ENCODE data around the gene ANKRD55. TPM values are rescaled to one million over a fixed set of nuclear protein-coding genes. Genes with fewer than 3 reads are reported as not detected.

ANKRD55 gene
- total RNA-seq, 2 donors from 2014 or later = not detected

DNA sequence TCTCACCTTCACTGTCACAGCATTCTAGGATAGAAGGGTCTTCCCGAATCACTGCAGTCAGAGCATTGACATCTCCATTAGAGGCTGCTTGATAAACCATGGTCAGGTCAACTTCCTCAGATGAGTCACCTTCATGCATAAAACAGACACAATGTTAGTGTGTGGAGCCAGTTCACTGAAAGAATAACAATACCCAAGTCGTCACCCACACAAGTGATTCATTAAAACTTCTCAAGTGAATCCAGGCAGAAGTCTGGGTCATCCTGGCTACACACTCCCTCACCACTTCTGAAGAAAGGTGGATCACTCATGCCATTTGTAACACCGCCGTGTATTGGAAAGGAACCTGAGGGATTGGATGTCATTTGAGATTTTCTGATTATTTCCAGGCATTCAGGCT, 49.6 kb downstream of the ANKRD55 start:
- Histone ChIP-seq H3K4me3 (no peak overlapping the region), H3K27ac (no peak overlapping the region), H3K4me1 (ENCODE audit: control insufficient read depth in 1 of 2, low read depth in 2 of 2) (no peaks in the 10 kb centered on the region), H3K9me3 (no peaks in the 10 kb centered on the region), H3K27me3 (replicated peaks; ENCODE audit: insufficient read depth) (no peaks in the 10 kb centered on the region), H3K36me3 (no peaks in the 10 kb centered on the region)
- no peak for ATAC-seq (ENCODE audit: insufficient number of reproducible peaks, low FRiP score, low read depth)
- TF ChIP-seq, protein P1, sequence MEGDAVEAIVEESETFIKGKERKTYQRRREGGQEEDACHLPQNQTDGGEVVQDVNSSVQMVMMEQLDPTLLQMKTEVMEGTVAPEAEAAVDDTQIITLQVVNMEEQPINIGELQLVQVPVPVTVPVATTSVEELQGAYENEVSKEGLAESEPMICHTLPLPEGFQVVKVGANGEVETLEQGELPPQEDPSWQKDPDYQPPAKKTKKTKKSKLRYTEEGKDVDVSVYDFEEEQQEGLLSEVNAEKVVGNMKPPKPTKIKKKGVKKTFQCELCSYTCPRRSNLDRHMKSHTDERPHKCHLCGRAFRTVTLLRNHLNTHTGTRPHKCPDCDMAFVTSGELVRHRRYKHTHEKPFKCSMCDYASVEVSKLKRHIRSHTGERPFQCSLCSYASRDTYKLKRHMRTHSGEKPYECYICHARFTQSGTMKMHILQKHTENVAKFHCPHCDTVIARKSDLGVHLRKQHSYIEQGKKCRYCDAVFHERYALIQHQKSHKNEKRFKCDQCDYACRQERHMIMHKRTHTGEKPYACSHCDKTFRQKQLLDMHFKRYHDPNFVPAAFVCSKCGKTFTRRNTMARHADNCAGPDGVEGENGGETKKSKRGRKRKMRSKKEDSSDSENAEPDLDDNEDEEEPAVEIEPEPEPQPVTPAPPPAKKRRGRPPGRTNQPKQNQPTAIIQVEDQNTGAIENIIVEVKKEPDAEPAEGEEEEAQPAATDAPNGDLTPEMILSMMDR (IDR thresholded peaks at IDR 0.05) = no peak
- no peak for DNase-seq (ENCODE audit: low spot score)

DNA sequence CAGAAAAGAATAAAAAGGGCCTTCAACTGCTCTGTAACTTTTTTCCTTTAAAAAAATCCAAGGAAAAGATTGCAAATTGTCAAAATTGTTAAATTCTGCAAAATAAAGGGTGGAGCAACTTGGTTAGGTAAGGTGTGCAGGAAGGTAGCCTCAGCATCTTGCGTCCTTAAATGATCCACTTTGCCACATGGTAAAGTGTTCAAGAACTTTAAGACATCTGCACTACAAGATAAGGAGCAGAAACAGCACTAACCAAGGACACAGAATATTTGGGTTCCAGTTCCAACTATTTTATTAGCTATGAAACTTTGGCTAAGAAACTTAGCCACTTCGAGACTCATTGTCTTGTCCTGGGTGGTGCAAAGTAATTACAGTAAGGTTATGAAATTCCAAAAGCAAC, 53.7 kb downstream of the ANKRD55 start:
- no peak for DNase-seq (ENCODE audit: low spot score)

DNA sequence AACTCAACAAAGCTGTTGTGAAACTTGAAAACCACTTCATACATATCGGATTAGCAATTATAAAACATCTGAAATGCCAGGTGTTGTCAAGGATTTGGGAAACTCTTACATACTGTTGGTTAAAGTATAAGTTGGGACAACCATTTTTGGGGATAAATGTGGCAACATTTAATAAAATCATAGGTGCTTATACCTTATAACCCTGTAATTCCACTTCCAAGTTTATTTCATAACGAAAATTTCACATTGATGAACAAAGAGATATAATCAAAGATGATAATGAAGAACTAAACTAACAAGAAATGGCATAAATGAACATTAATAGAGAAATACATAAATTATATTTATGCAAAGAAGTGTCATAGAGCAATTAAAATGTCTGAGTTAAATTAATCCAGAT, 54.3 kb downstream of the ANKRD55 start:
- no peaks in the 10 kb centered on the region for H3K36me3 ChIP-seq
- no peak for ATAC-seq (ENCODE audit: insufficient number of reproducible peaks, low FRiP score, low read depth)
- H3K4me3 ChIP-seq = no peak overlapping the region
- no peak overlapping the region for H3K27ac ChIP-seq
- no peak for DNase-seq (ENCODE audit: low spot score)
- no peaks in the 10 kb centered on the region for H3K27me3 ChIP-seq (replicated peaks; ENCODE audit: insufficient read depth)
- peaks cover 14 to 29% of the 10 kb centered on the region in 2 donors for H3K4me1 ChIP-seq (ENCODE audit: control insufficient read depth in 1 of 2, low read depth in 2 of 2)
- TF ChIP-seq, protein P1 (IDR thresholded peaks at IDR 0.05) = no peak
- no peaks in the 10 kb centered on the region for H3K9me3 ChIP-seq

More for the DNA sequence above, 53.7 kb downstream of the ANKRD55 start:
- H3K4me1 ChIP-seq (ENCODE audit: control insufficient read depth in 1 of 2, low read depth in 2 of 2) = peaks cover 14 to 29% of the 10 kb centered on the region in 2 donors
- no peaks in the 10 kb centered on the region for H3K9me3 ChIP-seq
- no peak for ATAC-seq (ENCODE audit: insufficient number of reproducible peaks, low FRiP score, low read depth)
- H3K36me3 ChIP-seq = no peaks in the 10 kb centered on the region
- no peak overlapping the region for H3K27ac ChIP-seq
- H3K27me3 ChIP-seq (replicated peaks; ENCODE audit: insufficient read depth) = no peaks in the 10 kb centered on the region
- TF ChIP-seq, protein P1 (IDR thresholded peaks at IDR 0.05) = no peak
- H3K4me3 ChIP-seq = no peak overlapping the region

DNA sequence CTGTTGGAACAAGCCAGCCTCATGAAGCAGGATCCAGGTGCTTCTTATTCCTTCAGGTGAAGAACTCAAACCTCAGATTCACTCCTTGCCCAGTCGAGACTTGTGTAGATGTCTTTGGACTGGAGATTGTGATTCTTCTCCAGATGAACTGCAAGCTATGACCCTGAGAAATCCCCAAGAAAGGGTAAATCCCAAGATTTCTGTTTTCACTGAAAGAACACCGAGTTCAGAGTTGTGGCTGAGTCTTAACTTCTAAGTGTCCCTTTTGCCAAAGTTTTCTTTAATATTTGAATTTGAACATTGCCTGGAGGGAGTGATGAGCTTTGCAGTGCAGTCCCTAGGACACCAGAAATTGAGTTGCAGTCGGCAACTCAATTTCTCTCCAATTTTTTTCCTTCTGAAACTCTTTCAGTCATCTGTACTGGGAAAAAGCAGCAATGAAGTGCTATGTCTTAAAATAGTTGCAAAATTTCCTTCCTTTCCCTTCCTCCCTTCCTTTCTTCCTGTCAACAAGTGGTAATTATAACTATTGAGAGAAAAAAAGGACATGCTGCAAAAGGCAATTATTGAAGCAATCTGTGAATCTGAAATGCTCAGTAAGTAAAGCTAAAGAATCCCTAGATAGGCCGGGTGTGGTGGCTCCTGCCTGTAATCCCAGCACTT, 56.1 kb downstream of the ANKRD55 start:
- Histone ChIP-seq H3K4me3 (no peak overlapping the region), H3K9me3 (no peaks in the 10 kb centered on the region), H3K4me1 (ENCODE audit: control insufficient read depth in 1 of 2, low read depth in 2 of 2) (peaks cover 14 to 29% of the 10 kb centered on the region in 2 donors), H3K27ac (no peak overlapping the region), H3K27me3 (replicated peaks; ENCODE audit: insufficient read depth) (no peaks in the 10 kb centered on the region), H3K36me3 (no peaks in the 10 kb centered on the region)
- DNase-seq (ENCODE audit: low spot score) (no peak), ATAC-seq (ENCODE audit: insufficient number of reproducible peaks, low FRiP score, low read depth) (no peak)
- TF ChIP-seq, protein P1 (IDR thresholded peaks at IDR 0.05) = no peak

DNA sequence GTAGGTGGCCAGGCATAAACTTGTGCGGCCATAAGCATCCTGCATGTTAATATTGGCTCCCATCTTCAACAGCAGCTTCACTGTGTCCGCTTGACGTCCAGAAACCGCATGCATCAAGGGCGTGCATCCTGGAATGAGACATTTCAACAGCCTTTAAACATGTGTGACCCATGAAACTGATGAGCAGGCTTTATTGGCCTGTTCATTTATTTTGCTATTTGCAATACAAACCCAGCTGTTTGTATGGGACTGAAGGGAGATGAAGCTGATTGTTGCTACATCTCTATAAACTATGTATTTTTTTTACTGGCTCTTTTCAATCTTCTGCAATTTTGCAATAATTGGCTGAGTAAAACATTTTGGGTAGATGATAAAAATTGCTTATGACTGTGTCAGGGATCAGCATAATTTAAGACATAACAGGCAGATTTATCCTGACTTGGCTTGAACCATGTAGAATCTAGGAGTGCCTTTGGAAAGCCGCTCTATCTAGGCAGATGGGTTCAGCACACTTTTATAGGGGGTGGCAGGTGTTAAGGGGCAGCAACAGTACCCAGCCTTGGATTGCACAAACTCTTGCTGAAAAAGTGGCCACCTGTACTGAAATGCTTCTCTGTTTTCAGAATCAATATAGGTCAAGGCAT, 56.9 kb downstream of the ANKRD55 start:
- DNase-seq (ENCODE audit: low spot score) = no peak
- TF ChIP-seq, protein P1 (IDR thresholded peaks at IDR 0.05) = no peak
- peaks cover 14 to 29% of the 10 kb centered on the region in 2 donors for H3K4me1 ChIP-seq (ENCODE audit: control insufficient read depth in 1 of 2, low read depth in 2 of 2)
- ATAC-seq (ENCODE audit: insufficient number of reproducible peaks, low FRiP score, low read depth) = no peak
- H3K36me3 ChIP-seq = no peaks in the 10 kb centered on the region
- H3K4me3 ChIP-seq = no peak overlapping the region
- no peaks in the 10 kb centered on the region for H3K9me3 ChIP-seq
- H3K27me3 ChIP-seq (replicated peaks; ENCODE audit: insufficient read depth) = no peaks in the 10 kb centered on the region
- H3K27ac ChIP-seq = no peak overlapping the region

Data from thoracic aorta (tissue), 2 donors.